Germinal center (tissue), 1 donor: ENCODE data around the gene PAGR1.
"Not testable (repeated sequence)": the region's sequence is repeated elsewhere in the genome, so short reads cannot be mapped to it uniquely, and the experiment has no call there.

Experiments used
- DNase-seq: peaks from one replicate; pipeline ENCODE4 v3.0.0; 2012; ENCODE audit warnings: mixed read lengths, low spot score

PAGR1 gene

GRCh38 chr16:29791845-29792807 is 23.8 kb upstream of the PAGR1 start:
- DNase-seq, result no peak

DNA sequence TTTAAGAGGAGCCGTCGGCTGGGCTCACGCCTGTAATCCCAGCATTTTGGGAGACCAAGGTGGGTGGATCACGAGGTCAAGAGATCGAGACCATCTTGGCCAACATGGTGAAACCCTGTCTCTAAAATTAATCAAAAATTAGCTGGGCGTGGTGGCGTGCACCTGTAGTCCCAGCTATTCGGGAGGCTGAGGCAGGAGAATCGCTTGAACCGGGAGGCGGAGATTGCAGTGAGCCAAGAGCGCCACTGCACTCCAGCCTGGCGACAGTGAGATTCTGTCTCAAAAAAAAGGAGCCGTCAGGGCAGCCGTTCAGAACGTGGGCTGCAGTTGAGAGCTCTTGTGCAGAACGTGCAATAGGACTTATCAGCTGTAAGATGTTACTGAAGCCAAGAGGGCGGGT is 22.8 kb upstream of the PAGR1 start:
- DNase-seq, result not testable (repeated sequence)

GRCh38 chr16:29794231-29794710 is 21.7 kb upstream of the PAGR1 start:
- no peak for DNase-seq

DNA sequence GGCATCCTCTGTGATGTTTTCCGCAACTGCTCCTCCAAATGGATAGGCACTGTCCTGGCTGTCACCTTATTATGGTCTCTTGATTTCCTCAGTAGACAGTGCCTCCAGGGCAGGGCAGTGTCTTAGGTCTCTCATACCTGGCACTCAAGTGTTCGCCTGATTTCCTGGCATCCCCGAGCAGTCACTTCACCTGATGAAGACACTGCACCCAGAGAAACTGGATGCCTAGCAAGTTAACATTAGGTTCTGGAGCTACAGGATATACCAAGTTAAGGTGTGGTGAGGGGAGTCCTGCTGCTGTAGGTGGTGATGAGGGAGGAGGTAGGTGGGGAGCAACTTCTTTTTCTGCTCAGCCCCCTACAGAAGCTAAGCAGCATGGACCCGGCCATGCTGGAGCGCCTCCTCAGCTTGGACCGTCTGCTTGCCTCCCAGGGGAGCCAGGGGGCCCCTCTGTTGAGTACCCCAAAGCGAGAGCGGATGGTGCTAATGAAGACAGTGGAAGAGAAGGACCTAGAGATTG is 13.5 kb upstream of the PAGR1 start:
- no peak for DNase-seq

- no peak for DNase-seq
Measured at GRCh38 chr16:29804020-29804419, 11.9 kb upstream of the PAGR1 start.

GRCh38 chr16:29804455-29805231 is 11.3 kb upstream of the PAGR1 start:
- DNase-seq, result no peak

GRCh38 chr16:29805232-29806098 is 10.5 kb upstream of the PAGR1 start:
- DNase-seq, result peak; percentile 96

DNA sequence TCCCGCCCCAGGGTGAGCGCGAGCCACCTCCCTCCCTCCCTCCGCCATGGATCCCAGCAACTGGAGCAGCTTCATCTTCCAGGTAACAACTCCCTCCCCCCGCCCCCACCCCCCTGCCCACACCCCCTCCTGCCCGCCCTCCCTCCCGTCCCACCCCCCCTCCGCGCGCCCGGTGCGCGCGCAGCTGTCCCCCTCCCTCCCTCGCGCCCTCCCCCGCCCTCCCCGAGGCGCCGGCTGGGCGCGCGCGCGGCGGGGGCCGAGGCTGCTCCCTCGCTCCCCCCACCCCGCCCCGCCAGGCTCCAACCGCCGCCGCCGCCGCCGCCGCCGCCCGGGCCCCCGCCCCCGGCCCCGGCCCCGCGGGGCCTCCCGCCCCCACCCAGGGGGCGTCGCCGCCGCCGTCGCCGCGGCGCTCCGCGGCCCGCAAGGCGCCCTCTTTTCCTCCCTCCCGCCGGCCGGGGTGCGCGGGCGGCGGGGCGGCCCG is 9.8 kb upstream of the PAGR1 start, which contains the start of gene MAZ:
TSS of gene MAZ (plus strand) at position 431 of the 481 bp plus-strand sequence. CDS start 173 bp downstream, outside the sequence.
- peak; percentile 88 for DNase-seq

GRCh38 chr16:29806641-29807425 is 9.1 kb upstream of the PAGR1 start:
- DNase-seq, result no peak

DNA sequence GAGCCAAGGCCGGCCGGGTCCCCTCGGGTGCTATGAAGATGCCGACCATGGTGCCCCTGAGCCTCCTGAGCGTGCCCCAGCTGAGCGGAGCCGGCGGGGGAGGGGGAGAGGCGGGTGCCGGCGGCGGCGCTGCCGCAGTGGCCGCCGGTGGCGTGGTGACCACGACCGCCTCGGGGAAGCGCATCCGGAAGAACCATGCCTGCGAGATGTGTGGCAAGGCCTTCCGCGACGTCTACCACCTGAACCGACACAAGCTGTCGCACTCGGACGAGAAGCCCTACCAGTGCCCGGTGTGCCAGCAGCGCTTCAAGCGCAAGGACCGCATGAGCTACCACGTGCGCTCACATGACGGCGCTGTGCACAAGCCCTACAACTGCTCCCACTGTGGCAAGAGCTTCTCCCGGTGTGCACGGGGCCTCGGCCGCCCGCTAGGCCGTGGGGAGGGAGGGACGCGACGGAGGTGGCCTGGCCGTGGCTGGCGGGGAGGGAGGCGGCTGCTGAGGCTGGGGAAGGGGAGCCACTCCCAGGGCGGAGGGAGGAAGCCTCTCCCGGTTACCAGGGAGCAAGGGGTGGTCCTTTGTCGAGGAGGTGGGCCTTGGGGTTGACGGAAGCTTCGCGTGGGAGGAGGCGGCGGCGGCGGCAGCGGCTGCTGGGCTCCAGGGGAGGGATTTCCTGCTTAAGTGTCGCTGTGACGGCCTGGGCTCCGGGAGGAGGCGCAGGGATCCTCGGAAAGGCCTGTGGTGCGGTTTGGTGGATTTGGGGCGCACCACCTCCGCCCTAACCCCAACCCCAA is 8.3 kb upstream of the PAGR1 start:
- peak; percentile 67 for DNase-seq

GRCh38 chr16:29808219-29808900 is 7.6 kb upstream of the PAGR1 start:
- no peak for DNase-seq

DNA sequence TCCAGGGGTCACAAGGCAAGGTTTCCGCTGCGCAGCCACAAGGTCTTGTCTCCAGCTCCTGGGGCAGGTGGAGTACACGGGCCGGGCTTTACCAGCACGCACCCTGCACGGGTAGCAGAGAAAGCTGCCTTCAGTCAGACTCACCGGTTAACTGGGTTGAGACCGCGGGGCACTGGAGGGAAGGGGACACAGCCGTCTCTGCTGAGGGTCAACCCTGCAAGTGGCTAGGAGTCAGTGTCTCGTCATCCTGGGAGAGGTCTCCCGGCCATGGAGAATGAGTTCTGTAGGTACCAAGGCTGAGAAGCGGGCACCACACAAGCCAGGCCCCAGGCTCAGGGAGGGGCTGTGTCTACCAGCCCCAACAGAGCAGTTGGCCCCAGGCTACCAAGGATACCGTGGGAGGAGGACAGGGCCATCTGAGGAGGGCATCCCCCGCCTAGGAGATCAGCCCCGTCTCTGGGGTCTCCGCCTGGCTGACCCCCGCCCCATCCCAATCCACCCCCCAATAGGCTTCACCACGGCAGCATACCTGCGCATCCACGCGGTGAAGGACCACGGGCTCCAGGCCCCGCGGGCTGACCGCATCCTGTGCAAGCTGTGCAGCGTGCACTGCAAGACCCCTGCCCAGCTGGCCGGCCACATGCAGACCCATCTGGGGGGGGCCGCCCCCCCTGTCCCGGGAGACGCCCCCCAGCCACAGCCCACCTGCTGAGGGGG is 6.8 kb upstream of the PAGR1 start:
- DNase-seq, result no peak

DNA sequence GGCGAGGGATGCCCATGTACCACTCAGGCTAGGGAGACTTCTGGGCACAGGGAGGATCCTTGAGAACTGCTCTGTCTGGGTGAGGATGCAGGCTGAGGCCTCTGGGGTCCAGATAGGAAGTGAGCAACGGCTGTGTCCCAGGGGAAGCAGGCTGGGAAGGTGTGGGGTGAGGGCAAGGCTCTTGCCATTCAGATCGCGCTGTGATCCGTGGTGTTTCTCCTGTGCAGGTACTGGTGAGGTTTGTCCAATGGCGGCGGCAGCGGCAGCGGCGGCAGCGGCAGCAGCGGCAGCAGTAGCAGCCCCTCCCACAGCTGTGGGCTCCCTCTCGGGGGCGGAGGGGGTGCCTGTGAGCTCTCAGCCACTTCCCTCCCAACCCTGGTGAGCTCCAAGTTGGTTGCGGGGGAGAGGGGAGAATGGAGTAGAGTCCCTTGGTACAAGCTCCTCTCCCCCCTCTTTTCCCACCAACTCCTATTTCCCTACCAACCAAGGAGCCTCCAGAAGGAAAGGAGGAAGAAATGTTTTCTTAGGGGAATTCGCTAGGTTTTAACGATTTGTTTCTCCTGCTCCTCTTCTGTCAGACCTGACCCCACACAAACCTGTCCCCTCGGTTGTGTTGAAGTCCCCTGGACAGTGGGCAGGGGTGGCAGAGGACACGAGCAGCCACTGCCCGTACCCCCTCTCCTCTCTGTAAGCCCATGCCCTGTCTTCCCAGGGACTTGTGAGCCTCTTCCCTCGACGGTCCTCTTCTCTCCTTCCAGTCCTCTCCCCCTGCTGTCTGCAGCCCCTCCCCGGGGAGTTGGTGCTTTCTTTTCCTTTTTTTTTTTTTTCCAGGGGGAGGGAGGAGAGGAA is 5.9 kb upstream of the PAGR1 start:
- DNase-seq, result no peak

- no peak for DNase-seq
Measured at GRCh38 chr16:29810699-29811169, 5.2 kb upstream of the PAGR1 start.

DNA sequence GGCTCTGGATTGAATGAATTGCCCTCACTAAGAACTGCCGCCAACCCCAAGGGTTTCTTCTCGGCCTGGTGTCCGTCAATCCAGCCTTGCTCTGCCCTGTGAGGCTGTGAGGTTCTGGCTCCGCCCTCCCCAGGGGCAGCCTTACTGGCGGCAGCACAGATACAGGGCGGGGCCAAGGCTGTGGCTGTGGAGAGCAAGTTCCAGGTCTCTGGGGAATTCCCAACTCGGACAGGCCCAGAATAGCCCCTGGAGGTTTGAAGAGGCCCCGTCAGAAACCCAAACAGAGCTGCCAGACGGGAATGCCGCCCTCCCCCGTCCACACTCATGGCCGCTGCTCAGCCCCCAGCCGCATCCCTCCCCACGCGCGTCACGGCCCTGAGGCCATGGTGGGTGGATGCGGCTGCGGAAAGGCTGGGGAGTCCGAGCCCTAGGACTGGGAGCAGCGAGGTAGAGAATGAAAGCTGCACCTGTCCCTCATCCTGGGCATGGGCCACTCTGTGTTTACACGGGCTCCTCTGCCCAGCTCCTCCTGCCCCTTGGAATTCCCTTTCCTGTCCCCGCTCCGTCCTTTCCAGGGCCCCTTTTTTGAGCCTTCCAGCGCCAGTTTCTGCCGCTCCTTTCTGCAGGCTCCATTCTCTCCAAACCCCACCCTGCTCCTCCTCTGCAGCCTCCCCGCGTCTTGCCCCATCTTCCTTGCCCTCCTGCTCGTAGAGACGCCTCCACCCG is 4.6 kb upstream of the PAGR1 start:
- DNase-seq, result no peak

DNA sequence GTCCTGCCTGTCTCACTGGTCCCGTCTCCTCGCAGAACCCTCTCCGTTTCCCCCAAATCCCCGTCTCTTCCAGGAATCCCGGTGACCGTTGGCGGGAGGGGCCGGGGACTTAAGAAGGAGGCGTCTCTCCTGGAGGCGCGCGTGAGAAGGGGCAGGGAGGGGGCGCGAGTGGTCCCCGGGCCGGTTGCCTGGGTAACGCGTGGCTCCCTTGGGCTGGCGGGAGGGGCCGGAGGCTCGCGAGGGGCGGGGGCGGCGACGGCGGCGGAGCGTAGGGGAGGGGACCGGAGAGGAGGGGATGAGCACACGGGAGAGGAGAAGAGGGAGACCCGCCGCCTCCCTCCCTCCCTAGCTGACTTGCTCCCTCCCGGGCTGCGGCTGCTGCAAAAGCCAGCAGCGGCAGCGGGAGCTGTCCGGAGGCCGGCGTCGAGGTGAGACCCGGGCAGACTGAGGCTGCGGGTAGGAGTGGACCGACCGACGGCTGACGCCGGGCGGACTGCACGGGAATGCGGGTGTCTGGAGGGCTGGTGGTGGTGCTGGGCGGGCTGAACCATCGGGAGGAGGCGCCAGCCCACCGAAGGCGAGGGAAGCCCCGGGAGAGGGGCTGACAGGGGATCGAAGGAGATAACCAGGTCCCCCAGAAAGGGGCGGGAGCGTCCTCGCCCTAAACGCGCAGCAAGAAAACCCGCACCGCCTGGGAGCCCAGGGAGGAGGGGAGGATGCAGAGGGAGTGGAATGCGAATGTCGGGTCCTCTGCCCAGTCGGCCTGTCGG is 3.9 kb upstream of the PAGR1 start, which contains the start of gene PRRT2:
TSS of gene PRRT2 (plus strand) at position 298 of the 770 bp plus-strand sequence. CDS start 862 bp downstream, outside the sequence.
- DNase-seq, result no peak
